HepG2 (cell line): ENCODE results near the gene PLPPR3. TPM values are rescaled to one million over a fixed set of nuclear protein-coding genes. Genes with fewer than 3 reads are reported as not detected.

Experiments used
- ATAC-seq: fragments of 200-7000 bp; cut with Tn5 transposase; 3 replicates; pipeline ENCODE4 v1.9.1; 2020; ENCODE audit warnings: mild to moderate bottlenecking, moderate library complexity
- BruUV-seq: library from RNA; stranded (reverse); fragments of 400-500 nt; replicated peaks from 2 replicates; lab custom pipeline; 2021; lab: Mats Ljungman, UMichigan
- CTCF ChIA-PET: fragments of 300-600 bp; formaldehyde crosslinking; extraction: SDS; loops from one replicate; lab custom pipeline; 2021; ENCODE audit warnings: low total read pairs, inconsistent platforms, low intra/inter-chr PET ratio; lab: Yijun Ruan, JAX
- POLR2A ChIA-PET: fragments of 350-600 bp; sonication (Branson Sonifier 250); formaldehyde crosslinking; loops from one replicate; lab custom pipeline; 2020; ENCODE audit warnings: antibody characterized with exemption, inconsistent platforms; lab: Yijun Ruan, JAX
- DNase-seq: peaks from one replicate; pipeline ENCODE4 v3.0.0-alpha.2; 2015; ENCODE audit warnings: low spot score
- FAIRE-seq: peaks from 3 replicates; lab custom pipeline; 2011; peaks lifted over from hg19 to GRCh38; lab: Jason Lieb, UNC
- H2AFZ ChIP-seq: one replicate; pipeline ENCODE4 v1.6.1; 2011; ENCODE audit warnings: low read length, inconsistent platforms
- H3K27ac ChIP-seq: fragments of 300-600 bp; 3 replicates; pipeline ENCODE4 v1.8.0; 2011; ENCODE audit warnings: mixed run types, mild to moderate bottlenecking, mixed read lengths, low read length, inconsistent platforms; ENCODE audit not compliant: insufficient read depth; ENCODE audit errors: extremely low read length
- H3K27me3 ChIP-seq, 2 experiments: fragments of 200-600 bp in 1 of 2; 2 replicates in 1 of 2; 3 replicates in 1 of 2; pipeline versions ENCODE4 v1.6.0 to v1.8.0; 2011; ENCODE audit warnings: low read length in 2 of 2, mild to moderate bottlenecking in 2 of 2, moderate library complexity in 2 of 2, inconsistent platforms in 1 of 2; ENCODE audit not compliant: insufficient read depth in 2 of 2, control insufficient read depth in 1 of 2
- H3K36me3 ChIP-seq, 2 experiments: fragments of 200-600 bp in 1 of 2; replicated peaks in 1 of 2; 2 replicates in 1 of 2; 3 replicates in 1 of 2; pipeline versions ENCODE4 v1.5.1 to v1.8.0; 2011; ENCODE audit warnings: low read length in 2 of 2, inconsistent platforms in 1 of 2; ENCODE audit not compliant: insufficient read depth in 2 of 2, control insufficient read depth in 1 of 2
- H3K4me1 ChIP-seq: 2 replicates; pipeline ENCODE4 v1.5.1; 2012; ENCODE audit warnings: low read length, inconsistent platforms; ENCODE audit not compliant: insufficient read depth
- H3K4me2 ChIP-seq: 2 replicates; pipeline ENCODE4 v1.6.0; 2011; ENCODE audit warnings: low read depth, low read length, inconsistent platforms
- H3K4me3 ChIP-seq, 3 experiments: fragments of 200-600 bp in 1 of 3; sonication (generic), shearing (Covaris generic) in 1 of 3; replicated peaks in 1 of 3; 2 replicates each; pipeline ENCODE4 v1.5.1; 2011 to 2016; ENCODE audit warnings: low read length in 3 of 3, inconsistent platforms in 2 of 3, low read depth in 2 of 3, mild to moderate bottlenecking in 2 of 3, control low read depth in 1 of 3, mixed read lengths in 1 of 3; ENCODE audit not compliant: insufficient read depth in 1 of 3
- H3K79me2 ChIP-seq: one replicate; pipeline ENCODE4 v1.6.1; 2011; ENCODE audit warnings: low read length, inconsistent platforms; ENCODE audit not compliant: insufficient read depth
- H3K9ac ChIP-seq: 2 replicates; pipeline ENCODE4 v1.6.0; 2011; ENCODE audit warnings: mild to moderate bottlenecking, low read depth, low read length, inconsistent platforms; ENCODE audit not compliant: insufficient read depth
- H3K9me3 ChIP-seq: 2 replicates; pipeline ENCODE4 v1.5.1; 2012; ENCODE audit warnings: mild to moderate bottlenecking, low read length
- H4K20me1 ChIP-seq: 2 replicates; pipeline ENCODE4 v1.6.0; 2011; ENCODE audit warnings: inconsistent platforms, mild to moderate bottlenecking, low read length, moderate library complexity; ENCODE audit not compliant: insufficient read depth
- AGO2 ChIP-seq: fragments of 200-400 bp; formaldehyde crosslinking; optimal IDR thresholded peaks from 2 replicates; pipeline ENCODE3; 2017; ENCODE audit warnings: mild to moderate bottlenecking, low read depth, low read length, moderate library complexity
- HOXA9 ChIP-seq: sonication (generic); formaldehyde crosslinking; IDR thresholded peaks from 2 replicates; pipeline ENCODE4 v1.8.1; 2022; ENCODE audit warnings: missing genetic modification reagents, mild to moderate bottlenecking, moderate library complexity, borderline replicate concordance
- POLR2A ChIP-seq, 2 experiments: IDR thresholded peaks; 2 replicates each; pipeline ENCODE4 v1.6.1; 2011; ENCODE audit warnings: low read depth in 2 of 2, low read length in 2 of 2, mild to moderate bottlenecking in 1 of 2, moderate library complexity in 1 of 2; ENCODE audit not compliant: insufficient read depth in 1 of 2
- RBFOX2 ChIP-seq: fragments of 200-400 bp; formaldehyde crosslinking; IDR thresholded peaks from 2 replicates; pipeline ENCODE4 v1.6.1; 2017; ENCODE audit warnings: low read depth, mild to moderate bottlenecking, low read length
- WGBS: methylation state at CpG from one replicate; pipeline ENCODE4 v1.1.6; 2017; ENCODE audit warnings: low lambda C conversion rate; 5-methylcytosine and 5-hydroxymethylcytosine counted together
- in situ Hi-C: cut with HindIII; loops from 2 replicates; pipeline ENCODE4 v1.10.0; 2017; ENCODE audit warnings: low pct_unique_long_range_greater_than_20kb; ENCODE audit not compliant: extremely low pct_ligation_motif_present
- intact Hi-C: fragments of 100-400 bp; cut with micrococcal nuclease; formaldehyde crosslinking; loops from one replicate; pipeline ENCODE4 v1.10.0; 2022; ENCODE audit not compliant: unreplicated experiment
- polyA plus RNA-seq, 8 experiments: library from polyadenylated mRNA; depleted of rRNA in 3 of 8; stranded (reverse) in 7 of 8; unstranded in 1 of 8; fragments of >200 nt; fragmentation: Illumina TruSeq in 4 of 8; extraction: Trizol in 4 of 8; gene quantifications; 2 replicates each; pipeline versions ENCODE4 v1.2.1 to v1.2.3, GENCODE V29; 2011 to 2016; ENCODE audit warnings: low read depth in 4 of 8, missing spikeins in 1 of 8, mixed read lengths in 1 of 8; ENCODE audit not compliant: insufficient read depth in 1 of 8
- total RNA-seq, 5 experiments: library from RNA; depleted of rRNA; stranded (reverse); fragments of >200 nt; fragmentation: Illumina TruSeq; extraction: Trizol; gene quantifications; 2 replicates each; pipeline ENCODE4 v1.2.3, GENCODE V29; 2016; ENCODE audit warnings: low read depth in 1 of 5
- TF ChIP-seq, protein P1 (sequence below): sonication (generic); formaldehyde crosslinking; IDR thresholded peaks from 2 replicates; pipeline ENCODE4 v1.4.0; 2020; ENCODE audit warnings: missing genetic modification reagents
- TF ChIP-seq, protein P2 (sequence below): sonication (generic); formaldehyde crosslinking; IDR thresholded peaks from 2 replicates; pipeline ENCODE4 v1.4.0; 2020; ENCODE audit warnings: missing genetic modification reagents
- TF ChIP-seq, protein P3 (sequence below): sonication (generic); formaldehyde crosslinking; IDR thresholded peaks from 2 replicates; pipeline ENCODE4 v1.9.0; 2022; ENCODE audit warnings: missing genetic modification reagents, mild to moderate bottlenecking, borderline replicate concordance
- TF ChIP-seq, protein P4 (sequence below): sonication (generic); formaldehyde crosslinking; IDR thresholded peaks from 2 replicates; pipeline ENCODE4 v1.8.1; 2023; ENCODE audit warnings: mild to moderate bottlenecking, missing genetic modification reagents

Gene PLPPR3
- total and polyA plus RNA-seq, 2 of the 13 experiments (the other 11 are each of a cell fraction or from before 2014, with no cell fraction given), result 0.07 to 0.16 TPM

DNA sequence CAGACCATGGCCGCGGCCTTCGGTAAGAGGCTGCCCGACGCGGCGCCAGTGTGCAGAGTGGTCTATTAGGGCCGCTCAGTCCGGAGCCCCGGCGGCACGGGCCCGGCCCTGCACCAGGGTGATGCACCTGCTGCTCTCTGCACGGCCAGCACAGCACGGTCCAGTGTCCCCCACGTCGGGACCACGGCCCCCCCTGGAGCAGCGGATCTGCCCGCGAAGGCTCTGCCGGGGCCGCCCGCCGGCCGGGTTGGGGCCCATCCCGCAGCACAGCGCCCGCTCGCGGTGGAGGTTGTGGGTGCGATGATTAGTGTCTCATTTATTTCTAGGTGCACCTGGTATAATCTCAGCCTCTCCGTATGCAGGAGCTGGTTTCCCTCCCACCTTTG is 16.6 kb downstream of the PLPPR3 start:
- Histone ChIP-seq H3K9me3 (no peaks in the 10 kb centered on the region), H2AFZ (no peak overlapping the region), H3K9ac (no peak overlapping the region), H3K4me2 (no peak overlapping the region), H3K27ac (no peak overlapping the region), H3K4me3 (no peak overlapping the region), H3K79me2 (peaks cover 73% of the 10 kb centered on the region), H4K20me1 (peaks cover 86% of the 10 kb centered on the region), H3K4me1 (peaks cover 25% of the 10 kb centered on the region), H3K36me3 (peaks cover 57 to 96% of the 10 kb centered on the region in 2 experiments; a peak in 4 of 5 replicates), H3K27me3 (no peaks in the 10 kb centered on the region)
- WGBS, result 80% methylated on average over 2 of the region's 33 CpGs
- CTCF ChIA-PET, result no interaction called here
- FAIRE-seq (no peak), ATAC-seq (no peak; the same call in 2 of the 3 replicates), DNase-seq (no peak)
- POLR2A ChIA-PET, result no interaction called here
- intact Hi-C loops (no loop called here), in situ Hi-C loops (no loop called here)
- TF ChIP-seq POLR2A (IDR thresholded peaks at IDR 0.05; ENCODE audit: insufficient read depth in 1 of 2, low read depth in 2 of 2, low read length in 2 of 2) (peak in 1 of 2 experiments; percentile 4; a peak in 1 of 4 replicates), AGO2 (peak; percentile 69), HOXA9 (CRISPR knock-in tag) (0 out of 2 replicates have a peak, but pooled peaks have one; percentile 29), RBFOX2 (peak; percentile 32)
- TF ChIP-seq, protein P1, sequence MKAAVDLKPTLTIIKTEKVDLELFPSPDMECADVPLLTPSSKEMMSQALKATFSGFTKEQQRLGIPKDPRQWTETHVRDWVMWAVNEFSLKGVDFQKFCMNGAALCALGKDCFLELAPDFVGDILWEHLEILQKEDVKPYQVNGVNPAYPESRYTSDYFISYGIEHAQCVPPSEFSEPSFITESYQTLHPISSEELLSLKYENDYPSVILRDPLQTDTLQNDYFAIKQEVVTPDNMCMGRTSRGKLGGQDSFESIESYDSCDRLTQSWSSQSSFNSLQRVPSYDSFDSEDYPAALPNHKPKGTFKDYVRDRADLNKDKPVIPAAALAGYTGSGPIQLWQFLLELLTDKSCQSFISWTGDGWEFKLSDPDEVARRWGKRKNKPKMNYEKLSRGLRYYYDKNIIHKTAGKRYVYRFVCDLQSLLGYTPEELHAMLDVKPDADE (CRISPR knock-in tag), result no peak
- TF ChIP-seq, protein P2, sequence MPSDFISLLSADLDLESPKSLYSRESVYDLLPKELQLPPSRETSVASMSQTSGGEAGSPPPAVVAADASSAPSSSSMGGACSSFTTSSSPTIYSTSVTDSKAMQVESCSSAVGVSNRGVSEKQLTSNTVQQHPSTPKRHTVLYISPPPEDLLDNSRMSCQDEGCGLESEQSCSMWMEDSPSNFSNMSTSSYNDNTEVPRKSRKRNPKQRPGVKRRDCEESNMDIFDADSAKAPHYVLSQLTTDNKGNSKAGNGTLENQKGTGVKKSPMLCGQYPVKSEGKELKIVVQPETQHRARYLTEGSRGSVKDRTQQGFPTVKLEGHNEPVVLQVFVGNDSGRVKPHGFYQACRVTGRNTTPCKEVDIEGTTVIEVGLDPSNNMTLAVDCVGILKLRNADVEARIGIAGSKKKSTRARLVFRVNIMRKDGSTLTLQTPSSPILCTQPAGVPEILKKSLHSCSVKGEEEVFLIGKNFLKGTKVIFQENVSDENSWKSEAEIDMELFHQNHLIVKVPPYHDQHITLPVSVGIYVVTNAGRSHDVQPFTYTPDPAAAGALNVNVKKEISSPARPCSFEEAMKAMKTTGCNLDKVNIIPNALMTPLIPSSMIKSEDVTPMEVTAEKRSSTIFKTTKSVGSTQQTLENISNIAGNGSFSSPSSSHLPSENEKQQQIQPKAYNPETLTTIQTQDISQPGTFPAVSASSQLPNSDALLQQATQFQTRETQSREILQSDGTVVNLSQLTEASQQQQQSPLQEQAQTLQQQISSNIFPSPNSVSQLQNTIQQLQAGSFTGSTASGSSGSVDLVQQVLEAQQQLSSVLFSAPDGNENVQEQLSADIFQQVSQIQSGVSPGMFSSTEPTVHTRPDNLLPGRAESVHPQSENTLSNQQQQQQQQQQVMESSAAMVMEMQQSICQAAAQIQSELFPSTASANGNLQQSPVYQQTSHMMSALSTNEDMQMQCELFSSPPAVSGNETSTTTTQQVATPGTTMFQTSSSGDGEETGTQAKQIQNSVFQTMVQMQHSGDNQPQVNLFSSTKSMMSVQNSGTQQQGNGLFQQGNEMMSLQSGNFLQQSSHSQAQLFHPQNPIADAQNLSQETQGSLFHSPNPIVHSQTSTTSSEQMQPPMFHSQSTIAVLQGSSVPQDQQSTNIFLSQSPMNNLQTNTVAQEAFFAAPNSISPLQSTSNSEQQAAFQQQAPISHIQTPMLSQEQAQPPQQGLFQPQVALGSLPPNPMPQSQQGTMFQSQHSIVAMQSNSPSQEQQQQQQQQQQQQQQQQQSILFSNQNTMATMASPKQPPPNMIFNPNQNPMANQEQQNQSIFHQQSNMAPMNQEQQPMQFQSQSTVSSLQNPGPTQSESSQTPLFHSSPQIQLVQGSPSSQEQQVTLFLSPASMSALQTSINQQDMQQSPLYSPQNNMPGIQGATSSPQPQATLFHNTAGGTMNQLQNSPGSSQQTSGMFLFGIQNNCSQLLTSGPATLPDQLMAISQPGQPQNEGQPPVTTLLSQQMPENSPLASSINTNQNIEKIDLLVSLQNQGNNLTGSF (CRISPR knock-in tag), result no peak
- TF ChIP-seq, protein P3, sequence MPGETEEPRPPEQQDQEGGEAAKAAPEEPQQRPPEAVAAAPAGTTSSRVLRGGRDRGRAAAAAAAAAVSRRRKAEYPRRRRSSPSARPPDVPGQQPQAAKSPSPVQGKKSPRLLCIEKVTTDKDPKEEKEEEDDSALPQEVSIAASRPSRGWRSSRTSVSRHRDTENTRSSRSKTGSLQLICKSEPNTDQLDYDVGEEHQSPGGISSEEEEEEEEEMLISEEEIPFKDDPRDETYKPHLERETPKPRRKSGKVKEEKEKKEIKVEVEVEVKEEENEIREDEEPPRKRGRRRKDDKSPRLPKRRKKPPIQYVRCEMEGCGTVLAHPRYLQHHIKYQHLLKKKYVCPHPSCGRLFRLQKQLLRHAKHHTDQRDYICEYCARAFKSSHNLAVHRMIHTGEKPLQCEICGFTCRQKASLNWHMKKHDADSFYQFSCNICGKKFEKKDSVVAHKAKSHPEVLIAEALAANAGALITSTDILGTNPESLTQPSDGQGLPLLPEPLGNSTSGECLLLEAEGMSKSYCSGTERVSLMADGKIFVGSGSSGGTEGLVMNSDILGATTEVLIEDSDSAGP (CRISPR knock-in tag), result 0 out of 2 replicates have a peak, but pooled peaks have one; percentile 27
- TF ChIP-seq, protein P4, sequence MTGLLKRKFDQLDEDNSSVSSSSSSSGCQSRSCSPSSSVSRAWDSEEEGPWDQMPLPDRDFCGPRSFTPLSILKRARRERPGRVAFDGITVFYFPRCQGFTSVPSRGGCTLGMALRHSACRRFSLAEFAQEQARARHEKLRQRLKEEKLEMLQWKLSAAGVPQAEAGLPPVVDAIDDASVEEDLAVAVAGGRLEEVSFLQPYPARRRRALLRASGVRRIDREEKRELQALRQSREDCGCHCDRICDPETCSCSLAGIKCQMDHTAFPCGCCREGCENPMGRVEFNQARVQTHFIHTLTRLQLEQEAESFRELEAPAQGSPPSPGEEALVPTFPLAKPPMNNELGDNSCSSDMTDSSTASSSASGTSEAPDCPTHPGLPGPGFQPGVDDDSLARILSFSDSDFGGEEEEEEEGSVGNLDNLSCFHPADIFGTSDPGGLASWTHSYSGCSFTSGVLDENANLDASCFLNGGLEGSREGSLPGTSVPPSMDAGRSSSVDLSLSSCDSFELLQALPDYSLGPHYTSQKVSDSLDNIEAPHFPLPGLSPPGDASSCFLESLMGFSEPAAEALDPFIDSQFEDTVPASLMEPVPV (CRISPR knock-in tag), result no peak
- no TSS peak for BruUV-seq
